Colonic mucosa (tissue), 4 donors: ENCODE data around the gene CCDC91. TPM values are rescaled to one million over a fixed set of nuclear protein-coding genes. Genes with fewer than 3 reads are reported as not detected.

ENCODE experiments used
- DNase-seq: peaks from one replicate; pipeline ENCODE4 v3.0.0-alpha.2; 2020
- H3K27ac ChIP-seq: fragments of 200-600 bp; one replicate; pipeline ENCODE4 v1.8.0; 2021
- H3K27me3 ChIP-seq: fragments of 200-600 bp; one replicate; pipeline ENCODE4 v1.8.0; 2021
- H3K36me3 ChIP-seq: fragments of 200-600 bp; one replicate; pipeline ENCODE4 v1.8.0; 2021
- H3K4me1 ChIP-seq: fragments of 200-600 bp; one replicate; pipeline ENCODE4 v1.8.0; 2021; ENCODE audit warnings: mild to moderate bottlenecking
- H3K4me3 ChIP-seq: fragments of 200-600 bp; one replicate; pipeline ENCODE4 v1.8.0; 2021
- H3K9ac ChIP-seq, 2 donors: one replicate each; pipeline ENCODE4 v1.7.0; 2013; ENCODE audit warnings: control low read depth in 2 of 2, low read depth in 2 of 2, low read length in 2 of 2
- H3K9me3 ChIP-seq: fragments of 200-600 bp; one replicate; pipeline ENCODE4 v1.8.0; 2021
- CTCF ChIP-seq: fragments of 200-600 bp; IDR thresholded peaks from one replicate; pipeline ENCODE4 v1.8.0; 2022; ENCODE audit warnings: antibody characterized with exemption, mild to moderate bottlenecking
- intact Hi-C: fragments of 100-400 bp; cut with DNase I; formaldehyde crosslinking; loops from one replicate; pipeline ENCODE4 v1.14.1; 2022
- total RNA-seq, 2 donors: library from RNA; stranded (reverse); fragmentation: NEBNext Ultra II Directional in 1 of 2; extraction: Animal tissue kit (Norgen Biotek cat#: 25700) in 1 of 2; gene quantifications; one replicate each; pipeline ENCODE4 v1.2.1, GENCODE V29; 2021
- donor health status: healthy.
- donor health status: DM: no; HTN: no; CAD: no.
- donor health status: DM: no; HTN: no; CAD: no.

The CCDC91 gene
- total RNA-seq, 2 donors from 2014 or later: 15.6 to 20.5 TPM

GRCh38 chr12:28536088-28536487 is 345.8 kb downstream of the CCDC91 start:
- H3K36me3 ChIP-seq: no peaks in the 10 kb centered on the region
- intact Hi-C loops: no loop called here

GRCh38 chr12:28537474-28537873 is 347.2 kb downstream of the CCDC91 start:
- H3K27me3 ChIP-seq: no peaks in the 10 kb centered on the region
- H3K27ac ChIP-seq: no peak overlapping the region
- DNase-seq: no peak
- no peak for TF ChIP-seq CTCF
- H3K9me3 ChIP-seq: no peaks in the 10 kb centered on the region
- H3K4me3 ChIP-seq: no peak overlapping the region
- H3K4me1 ChIP-seq: no peaks in the 10 kb centered on the region
- H3K9ac ChIP-seq: no peak overlapping the region
- intact Hi-C loops: no loop called here
- no peaks in the 10 kb centered on the region for H3K36me3 ChIP-seq

More at GRCh38 chr12:28536088-28536487, 345.8 kb downstream of the CCDC91 start:
- H3K27me3 ChIP-seq: no peaks in the 10 kb centered on the region
- H3K27ac ChIP-seq: no peak overlapping the region
- no peak overlapping the region for H3K4me3 ChIP-seq
- H3K4me1 ChIP-seq: no peaks in the 10 kb centered on the region
- no peak overlapping the region for H3K9ac ChIP-seq
- TF ChIP-seq CTCF: no peak
- DNase-seq: no peak
- H3K9me3 ChIP-seq: no peaks in the 10 kb centered on the region

- TF ChIP-seq CTCF: no peak
- H3K9me3 ChIP-seq: no peaks in the 10 kb centered on the region
- H3K27me3 ChIP-seq: no peaks in the 10 kb centered on the region
- no peaks in the 10 kb centered on the region for H3K4me1 ChIP-seq
- H3K9ac ChIP-seq: no peak overlapping the region
- DNase-seq: no peak
- intact Hi-C loops: no loop called here
- no peak overlapping the region for H3K27ac ChIP-seq
- H3K36me3 ChIP-seq: no peaks in the 10 kb centered on the region
- H3K4me3 ChIP-seq: no peak overlapping the region
Measured at GRCh38 chr12:28539691-28540323, 349.6 kb downstream of the CCDC91 start.

- no peak for DNase-seq
- Histone ChIP-seq H3K4me1 (no peaks in the 10 kb centered on the region), H3K4me3 (no peak overlapping the region), H3K9ac (no peak overlapping the region), H3K27me3 (no peaks in the 10 kb centered on the region), H3K9me3 (no peaks in the 10 kb centered on the region), H3K36me3 (no peaks in the 10 kb centered on the region), H3K27ac (no peak overlapping the region)
- no peak for TF ChIP-seq CTCF
- intact Hi-C loops: no loop called here
Measured at GRCh38 chr12:28540324-28540714, 350.1 kb downstream of the CCDC91 start.

- Histone ChIP-seq H3K4me1 (no peaks in the 10 kb centered on the region), H3K9me3 (no peaks in the 10 kb centered on the region), H3K9ac (no peak overlapping the region), H3K36me3 (no peaks in the 10 kb centered on the region), H3K27ac (no peak overlapping the region), H3K4me3 (no peak overlapping the region), H3K27me3 (no peaks in the 10 kb centered on the region)
- no peak for DNase-seq
- intact Hi-C loops: no loop called here
- no peak for TF ChIP-seq CTCF
Measured at GRCh38 chr12:28543021-28543890, 353.0 kb downstream of the CCDC91 start.
